Activated T-helper 17 cell treated with anti-CD3 and anti-CD28 coated beads, Interleukin-2, amount 50 U/mL, for 72 hours (primary cell): ENCODE data around the gene OSM. TPM values are rescaled to one million over a fixed set of nuclear protein-coding genes. Genes with fewer than 3 reads are reported as not detected.

Experiments
- ATAC-seq: fragments of 150-1000 bp; cut with Tn5 transposase; replicated peaks from 2 replicates; pipeline ENCODE4 v1.10.0; 2021; ENCODE audit warnings: mild to moderate bottlenecking, moderate library complexity
- H3K27ac Mint-ChIP-seq: one replicate; pipeline ENCODE4 v1.8.0; 2022; ENCODE audit warnings: mixed read lengths
- H3K27me3 Mint-ChIP-seq: one replicate; pipeline ENCODE4 v1.8.0; 2022; ENCODE audit warnings: mixed read lengths
- H3K36me3 Mint-ChIP-seq: one replicate; pipeline ENCODE4 v1.8.0; 2022; ENCODE audit warnings: low read depth, mild to moderate bottlenecking, mixed read lengths
- H3K4me1 Mint-ChIP-seq: one replicate; pipeline ENCODE4 v1.8.0; 2022; ENCODE audit warnings: mixed read lengths
- H3K4me3 Mint-ChIP-seq: one replicate; pipeline ENCODE4 v1.8.0; 2022; ENCODE audit warnings: mild to moderate bottlenecking, mixed read lengths
- H3K9me3 Mint-ChIP-seq: one replicate; pipeline ENCODE4 v1.8.0; 2022; ENCODE audit warnings: mixed read lengths
- total RNA-seq, 2 donors: library from RNA; stranded (reverse); gene quantifications; one replicate each; pipeline ENCODE4 v1.2.3, GENCODE V29; 2022

OSM gene
- total RNA-seq, 2 donors from 2014 or later, result 41.1 to 88.6 TPM

- Mint-ChIP-seq H3K27me3 (no peaks in the 10 kb centered on the region), H3K4me1 (peaks cover 16% of the 10 kb centered on the region), H3K36me3 (peaks cover 73% of the 10 kb centered on the region), H3K27ac (peak overlapping the region; percentile 93), H3K4me3 (peak overlapping the region; percentile 95), H3K9me3 (no peaks in the 10 kb centered on the region)
- ATAC-seq, result no peak
Observed at GRCh38 chr22:30268331-30268730, 1.7 kb upstream of the OSM start.

GRCh38 chr22:30267382-30268302 lies 991 bp upstream of the OSM start:
- Mint-ChIP-seq H3K4me1 (peaks cover 22% of the 10 kb centered on the region), H3K27ac (peak overlapping the region; percentile 93), H3K4me3 (peak overlapping the region; percentile 95), H3K9me3 (no peaks in the 10 kb centered on the region), H3K36me3 (peaks cover 80% of the 10 kb centered on the region), H3K27me3 (no peaks in the 10 kb centered on the region)
- ATAC-seq, result peak; percentile 23

GRCh38 chr22:30265823-30266444 lies 717 bp downstream of the OSM start:
- peaks cover 29% of the 10 kb centered on the region for H3K4me1 Mint-ChIP-seq
- peaks cover 89% of the 10 kb centered on the region for H3K36me3 Mint-ChIP-seq
- H3K4me3 Mint-ChIP-seq, result peak overlapping the region; percentile 95
- no peaks in the 10 kb centered on the region for H3K9me3 Mint-ChIP-seq
- H3K27ac Mint-ChIP-seq, result peak overlapping the region; percentile 93
- peak; percentile 68 for ATAC-seq
- no peaks in the 10 kb centered on the region for H3K27me3 Mint-ChIP-seq

GRCh38 chr22:30265131-30265720 lies 1.4 kb downstream of the OSM start:
- Mint-ChIP-seq H3K4me1 (peaks cover 29% of the 10 kb centered on the region), H3K4me3 (peak overlapping the region; percentile 95), H3K27ac (peak overlapping the region; percentile 93), H3K27me3 (no peaks in the 10 kb centered on the region), H3K9me3 (no peaks in the 10 kb centered on the region), H3K36me3 (peaks cover 84% of the 10 kb centered on the region)
- ATAC-seq, result no peak

- peak overlapping the region; percentile 95 for H3K4me3 Mint-ChIP-seq
- peaks cover 29% of the 10 kb centered on the region for H3K4me1 Mint-ChIP-seq
- no peak for ATAC-seq
- H3K36me3 Mint-ChIP-seq, result peaks cover 71% of the 10 kb centered on the region
- H3K27me3 Mint-ChIP-seq, result no peaks in the 10 kb centered on the region
- no peak overlapping the region for H3K27ac Mint-ChIP-seq
- H3K9me3 Mint-ChIP-seq, result no peaks in the 10 kb centered on the region
Observed at GRCh38 chr22:30263883-30264282, 2.8 kb downstream of the OSM start.

GRCh38 chr22:30262917-30263741 lies 3.5 kb downstream of the OSM start:
- peaks cover 63% of the 10 kb centered on the region for H3K36me3 Mint-ChIP-seq
- peaks cover 23% of the 10 kb centered on the region for H3K4me1 Mint-ChIP-seq
- ATAC-seq, result no peak
- H3K27ac Mint-ChIP-seq, result peak overlapping the region; percentile 78
- no peaks in the 10 kb centered on the region for H3K9me3 Mint-ChIP-seq
- peak overlapping the region; percentile 95 for H3K4me3 Mint-ChIP-seq
- H3K27me3 Mint-ChIP-seq, result no peaks in the 10 kb centered on the region

GRCh38 chr22:30262112-30262511 lies 4.5 kb downstream of the OSM start:
- peak overlapping the region; percentile 95 for H3K4me3 Mint-ChIP-seq
- no peaks in the 10 kb centered on the region for H3K9me3 Mint-ChIP-seq
- peaks cover 54% of the 10 kb centered on the region for H3K36me3 Mint-ChIP-seq
- no peak for ATAC-seq
- no peaks in the 10 kb centered on the region for H3K27me3 Mint-ChIP-seq
- peaks cover 22% of the 10 kb centered on the region for H3K4me1 Mint-ChIP-seq
- H3K27ac Mint-ChIP-seq, result peak overlapping the region; percentile 78

- Mint-ChIP-seq H3K9me3 (no peaks in the 10 kb centered on the region), H3K36me3 (peaks cover 44% of the 10 kb centered on the region)
- ATAC-seq, result no peak
Observed at GRCh38 chr22:30261134-30261533, 5.5 kb downstream of the OSM start.

GRCh38 chr22:30260682-30261081 lies 6.0 kb downstream of the OSM start:
- H3K36me3 Mint-ChIP-seq, result peaks cover 39% of the 10 kb centered on the region
- peak overlapping the region; percentile 2 for H3K27ac Mint-ChIP-seq
- H3K27me3 Mint-ChIP-seq, result no peaks in the 10 kb centered on the region
- H3K4me1 Mint-ChIP-seq, result peaks cover 22% of the 10 kb centered on the region
- no peaks in the 10 kb centered on the region for H3K9me3 Mint-ChIP-seq
- no peak for ATAC-seq
- no peak overlapping the region for H3K4me3 Mint-ChIP-seq

More at GRCh38 chr22:30261134-30261533, 5.5 kb downstream of the OSM start:
- Mint-ChIP-seq H3K27me3 (no peaks in the 10 kb centered on the region), H3K4me1 (peaks cover 22% of the 10 kb centered on the region), H3K27ac (peak overlapping the region; percentile 2), H3K4me3 (no peak overlapping the region)

- no peaks in the 10 kb centered on the region for H3K27me3 Mint-ChIP-seq
- H3K4me3 Mint-ChIP-seq, result no peak overlapping the region
- H3K36me3 Mint-ChIP-seq, result peaks cover 35% of the 10 kb centered on the region
- peaks cover 22% of the 10 kb centered on the region for H3K4me1 Mint-ChIP-seq
- H3K9me3 Mint-ChIP-seq, result no peaks in the 10 kb centered on the region
- H3K27ac Mint-ChIP-seq, result no peak overlapping the region
- no peak for ATAC-seq
Observed at GRCh38 chr22:30260276-30260675, 6.4 kb downstream of the OSM start.

- no peak for ATAC-seq
- H3K27ac Mint-ChIP-seq, result no peak overlapping the region
- no peaks in the 10 kb centered on the region for H3K9me3 Mint-ChIP-seq
- H3K36me3 Mint-ChIP-seq, result no peaks in the 10 kb centered on the region
- H3K27me3 Mint-ChIP-seq, result no peaks in the 10 kb centered on the region
- peaks cover 7% of the 10 kb centered on the region for H3K4me1 Mint-ChIP-seq
- H3K4me3 Mint-ChIP-seq, result no peak overlapping the region
Observed at GRCh38 chr22:30254314-30254713, 12.3 kb downstream of the OSM start.

- H3K27ac Mint-ChIP-seq, result no peak overlapping the region
- no peaks in the 10 kb centered on the region for H3K36me3 Mint-ChIP-seq
- H3K9me3 Mint-ChIP-seq, result no peaks in the 10 kb centered on the region
- ATAC-seq, result no peak
- H3K4me3 Mint-ChIP-seq, result no peak overlapping the region
- peaks cover 11% of the 10 kb centered on the region for H3K4me1 Mint-ChIP-seq
- H3K27me3 Mint-ChIP-seq, result no peaks in the 10 kb centered on the region
Observed at GRCh38 chr22:30253205-30253852, 13.3 kb downstream of the OSM start.

- H3K27me3 Mint-ChIP-seq, result no peaks in the 10 kb centered on the region
- no peak overlapping the region for H3K4me3 Mint-ChIP-seq
- no peak overlapping the region for H3K27ac Mint-ChIP-seq
- H3K4me1 Mint-ChIP-seq, result peaks cover 14% of the 10 kb centered on the region
- H3K36me3 Mint-ChIP-seq, result no peaks in the 10 kb centered on the region
- no peak for ATAC-seq
- no peaks in the 10 kb centered on the region for H3K9me3 Mint-ChIP-seq
Observed at GRCh38 chr22:30252411-30253204, 14.0 kb downstream of the OSM start.
